PC-3 (cell line): ENCODE results near the gene MCM3. TPM values are rescaled to one million over a fixed set of nuclear protein-coding genes. Genes with fewer than 3 reads are reported as not detected.

Experiments
- ATAC-seq: fragments of 200-7000 bp; cut with Tn5 transposase; 2 replicates; pipeline ENCODE4 v1.9.1; 2020; ENCODE audit warnings: mild to moderate bottlenecking, moderate library complexity
- BruUV-seq: library from RNA; stranded (reverse); fragments of 400-500 nt; replicated peaks from 2 replicates; lab custom pipeline; 2021; lab: Mats Ljungman, UMichigan
- CTCF ChIA-PET: fragments of 300-600 bp; sonication (Branson Sonifier 250); formaldehyde crosslinking; loops from one replicate; lab custom pipeline; 2022; ENCODE audit warnings: antibody characterized with exemption; lab: Charles Lee
- POLR2A ChIA-PET: fragments of 300-600 bp; sonication (Branson Sonifier 250); formaldehyde crosslinking; loops from one replicate; lab custom pipeline; 2022; ENCODE audit warnings: antibody characterized with exemption; ENCODE audit not compliant: unreplicated experiment; lab: Charles Lee
- DNase-seq: peaks from one replicate; pipeline ENCODE4 v3.0.0-alpha.2; 2015
- H2AFZ ChIP-seq: fragments of 300-600 bp; sonication (generic); 2 replicates; pipeline ENCODE4 v1.6.0; 2016; ENCODE audit warnings: antibody characterized with exemption, low read length
- H3F3A ChIP-seq: fragments of 300-600 bp; sonication (generic); one replicate; pipeline ENCODE4 v1.6.0; 2017; ENCODE audit warnings: antibody characterized with exemption, low read length, control low read depth, mild to moderate bottlenecking; ENCODE audit not compliant: unreplicated experiment
- H3K27ac ChIP-seq: fragments of 300-600 bp; sonication (generic); 2 replicates; pipeline ENCODE4 v1.5.1; 2016; ENCODE audit warnings: mild to moderate bottlenecking, low read length
- H3K27me3 ChIP-seq: fragments of 300-600 bp; sonication (generic); 2 replicates; pipeline ENCODE4 v1.6.1; 2016; ENCODE audit warnings: low read length, mixed read lengths
- H3K36me3 ChIP-seq: fragments of 300-600 bp; sonication (generic); 2 replicates; pipeline ENCODE4 v1.6.1; 2016; ENCODE audit warnings: low read depth, mixed run types, low read length, mixed read lengths
- H3K4me1 ChIP-seq: fragments of 300-600 bp; sonication (generic); 2 replicates; pipeline ENCODE4 v1.5.1; 2016; ENCODE audit warnings: low read length; ENCODE audit not compliant: insufficient read depth
- H3K4me2 ChIP-seq: fragments of 300-600 bp; sonication (generic); 2 replicates; pipeline ENCODE4 v1.6.0; 2016; ENCODE audit warnings: low read length
- H3K4me3 ChIP-seq: fragments of 300-600 bp; sonication (generic); 2 replicates; pipeline ENCODE4 v1.5.1; 2016; ENCODE audit warnings: mild to moderate bottlenecking, low read length, mixed read lengths
- H3K79me2 ChIP-seq: fragments of 300-600 bp; sonication (generic); 2 replicates; pipeline ENCODE4 v1.6.1; 2017; ENCODE audit warnings: low read length, mixed read lengths
- H3K9ac ChIP-seq: fragments of 300-600 bp; sonication (generic); 2 replicates; pipeline ENCODE4 v1.6.0; 2016; ENCODE audit warnings: mild to moderate bottlenecking, low read length
- H3K9me2 ChIP-seq: fragments of 300-600 bp; sonication (generic); replicated peaks from 2 replicates; pipeline ENCODE4 v1.6.1; 2016; ENCODE audit warnings: mixed run types, low read length, mixed read lengths
- H3K9me3 ChIP-seq: fragments of 300-600 bp; sonication (generic); 2 replicates; pipeline ENCODE4 v1.6.1; 2016; ENCODE audit warnings: low read length, mixed read lengths
- H4K20me1 ChIP-seq: fragments of 300-600 bp; sonication (generic); 2 replicates; pipeline ENCODE4 v1.6.1; 2016; ENCODE audit warnings: low read length, mixed read lengths
- CTCF ChIP-seq: fragments of 300-600 bp; sonication (generic); conservative IDR thresholded peaks from 2 replicates; pipeline ENCODE4 v1.5.1; 2017; ENCODE audit warnings: antibody characterized with exemption, low read depth, mild to moderate bottlenecking, low read length
- EZH2 ChIP-seq: fragments of 300-600 bp; sonication (generic); IDR thresholded peaks from one replicate; pipeline ENCODE4 v1.6.1; 2017; ENCODE audit warnings: antibody characterized with exemption, mild to moderate bottlenecking, low read length; ENCODE audit not compliant: unreplicated experiment
- EZH2phosphoT487 ChIP-seq: fragments of 300-600 bp; sonication (generic); IDR thresholded peaks from 2 replicates; pipeline ENCODE4 v1.6.1; 2018; ENCODE audit warnings: mild to moderate bottlenecking, antibody characterized with exemption, low read length, borderline replicate concordance
- intact Hi-C: fragments of 100-400 bp; cut with micrococcal nuclease; formaldehyde crosslinking; loops from 2 replicates; pipeline ENCODE4 v1.9.0; 2023
- total RNA-seq: library from RNA; depleted of rRNA; stranded (reverse); fragments of >200 nt; gene quantifications from 2 replicates; pipeline ENCODE4 v1.2.3, GENCODE V29; 2014

MCM3 gene
- total RNA-seq, 1 experiment from 2014 or later = 201 TPM

- intact Hi-C loops = no loop called here
- no peak overlapping the region for H3K4me2 ChIP-seq
- no peak for TF ChIP-seq CTCF
- no peak for TF ChIP-seq EZH2
- no peak for TF ChIP-seq EZH2phosphoT487
These were observed 63.2 kb downstream of the MCM3 start for GRCh38 chr6:52221302-52221701.

GRCh38 chr6:52217761-52218160, 66.8 kb downstream of the MCM3 start:
- no peaks in the 10 kb centered on the region for H3K79me2 ChIP-seq
- H2AFZ ChIP-seq = no peak overlapping the region
- no peaks in the 10 kb centered on the region for H3K4me1 ChIP-seq
- peaks cover 26% of the 10 kb centered on the region; the same call in 1 of the 2 replicates for H3K27me3 ChIP-seq
- no peaks in the 10 kb centered on the region for H3K9me2 ChIP-seq
- no TSS peak for BruUV-seq
- no peak overlapping the region for H3K27ac ChIP-seq
- no peak overlapping the region for H3K9ac ChIP-seq
- DNase-seq = no peak
- no peaks in the 10 kb centered on the region for H3K9me3 ChIP-seq
- intact Hi-C loops = no loop called here
- no peaks in the 10 kb centered on the region for H3K36me3 ChIP-seq
- ChIA-PET POLR2A (no interaction called here), CTCF (no interaction called here)
- no peak overlapping the region for H3K4me2 ChIP-seq
- H4K20me1 ChIP-seq = no peaks in the 10 kb centered on the region
- no peak overlapping the region for H3K4me3 ChIP-seq
- no peaks in the 10 kb centered on the region for H3F3A ChIP-seq
- no peak for ATAC-seq
- no peak for TF ChIP-seq EZH2
- TF ChIP-seq CTCF = no peak
- TF ChIP-seq EZH2phosphoT487 = no peak

More at GRCh38 chr6:52221302-52221701, 63.2 kb downstream of the MCM3 start:
- no peak overlapping the region for H3K27ac ChIP-seq
- H3F3A ChIP-seq = no peaks in the 10 kb centered on the region
- BruUV-seq = no TSS peak
- H3K4me1 ChIP-seq = no peaks in the 10 kb centered on the region
- no peaks in the 10 kb centered on the region for H3K9me3 ChIP-seq
- POLR2A ChIA-PET = no interaction called here
- ATAC-seq (no peak), DNase-seq (no peak)
- no peak overlapping the region for H2AFZ ChIP-seq
- CTCF ChIA-PET = no interaction called here
- no peaks in the 10 kb centered on the region for H4K20me1 ChIP-seq
- no peak overlapping the region for H3K9ac ChIP-seq
- peaks cover 30% of the 10 kb centered on the region; the same call in 1 of the 2 replicates for H3K27me3 ChIP-seq
- no peak overlapping the region for H3K4me3 ChIP-seq
- no peaks in the 10 kb centered on the region for H3K36me3 ChIP-seq
- no peaks in the 10 kb centered on the region for H3K79me2 ChIP-seq
- H3K9me2 ChIP-seq = no peaks in the 10 kb centered on the region

GRCh38 chr6:52216932-52217575, 67.5 kb downstream of the MCM3 start:
- Histone ChIP-seq H3K4me1 (no peaks in the 10 kb centered on the region), H3K4me2 (no peak overlapping the region), H3K36me3 (no peaks in the 10 kb centered on the region), H3K9me3 (no peaks in the 10 kb centered on the region), H3K9me2 (no peaks in the 10 kb centered on the region), H3K27me3 (peaks cover 20% of the 10 kb centered on the region; the same call in 1 of the 2 replicates), H4K20me1 (no peaks in the 10 kb centered on the region), H3K4me3 (no peak overlapping the region), H3K9ac (no peak overlapping the region), H3K79me2 (no peaks in the 10 kb centered on the region), H2AFZ (no peak overlapping the region), H3F3A (no peaks in the 10 kb centered on the region), H3K27ac (no peak overlapping the region)
- DNase-seq (no peak), ATAC-seq (no peak)
- ChIA-PET CTCF (no interaction called here), POLR2A (no interaction called here)
- no TSS peak for BruUV-seq
- TF ChIP-seq EZH2phosphoT487 = no peak
- TF ChIP-seq EZH2 = no peak
- TF ChIP-seq CTCF = no peak
- intact Hi-C loops = no loop called here
